Parathyroid adenoma (tissue), 2 donors: ENCODE results near the gene TENM3.

Source experiments
- H2AFZ ChIP-seq: fragments of 300-600 bp; sonication (generic); one replicate; pipeline ENCODE4 v1.7.0; 2017; ENCODE audit warnings: antibody characterized with exemption, mild to moderate bottlenecking
- H3K27ac ChIP-seq: fragments of 300-600 bp; sonication (generic); one replicate; pipeline ENCODE4 v1.7.0; 2017
- H3K27me3 ChIP-seq: fragments of 300-600 bp; sonication (generic); one replicate; pipeline ENCODE4 v1.7.0; 2017; ENCODE audit warnings: low read length; ENCODE audit not compliant: control insufficient read depth, insufficient read depth
- H3K36me3 ChIP-seq: fragments of 300-600 bp; sonication (generic); one replicate; pipeline ENCODE4 v1.7.0; 2017; ENCODE audit warnings: low read length; ENCODE audit not compliant: control insufficient read depth, insufficient read depth
- H3K4me1 ChIP-seq: fragments of 300-600 bp; sonication (generic); one replicate; pipeline ENCODE4 v1.7.0; 2017; ENCODE audit warnings: control low read depth
- H3K4me2 ChIP-seq: fragments of 300-600 bp; sonication (generic); one replicate; pipeline ENCODE4 v1.7.0; 2017; ENCODE audit warnings: low read length
- H3K4me3 ChIP-seq: fragments of 300-600 bp; sonication (generic); one replicate; pipeline ENCODE4 v1.7.0; 2017; ENCODE audit warnings: low read depth, low read length
- H3K79me2 ChIP-seq: fragments of 300-600 bp; sonication (generic); one replicate; pipeline ENCODE4 v1.7.0; 2017; ENCODE audit warnings: control low read depth
- H3K9ac ChIP-seq: fragments of 300-600 bp; sonication (generic); one replicate; pipeline ENCODE4 v1.7.0; 2017; ENCODE audit warnings: mild to moderate bottlenecking
- H3K9me3 ChIP-seq: fragments of 300-600 bp; sonication (generic); one replicate; pipeline ENCODE4 v1.7.0; 2017; ENCODE audit warnings: low read length; ENCODE audit not compliant: control insufficient read depth
- CTCF ChIP-seq: fragments of 300-600 bp; sonication (generic); IDR thresholded peaks from one replicate; pipeline ENCODE4 v1.7.0; 2017; ENCODE audit warnings: antibody characterized with exemption, mild to moderate bottlenecking
- donor health status: primary hyperparathyroidism.

TENM3 gene

GRCh38 chr4:182507805-182508204 is 264.6 kb downstream of the TENM3 start:
- H3K36me3 ChIP-seq, result no peaks in the 10 kb centered on the region
- H3K79me2 ChIP-seq, result no peaks in the 10 kb centered on the region
- H3K9ac ChIP-seq, result no peak overlapping the region
- H3K27me3 ChIP-seq, result no peaks in the 10 kb centered on the region
- H3K4me1 ChIP-seq, result no peaks in the 10 kb centered on the region
- H3K4me2 ChIP-seq, result no peak overlapping the region
- no peak overlapping the region for H3K27ac ChIP-seq
- TF ChIP-seq CTCF, result no peak
- no peak overlapping the region for H3K4me3 ChIP-seq
- H2AFZ ChIP-seq, result no peak overlapping the region
- no peaks in the 10 kb centered on the region for H3K9me3 ChIP-seq

GRCh38 chr4:182510836-182511235 is 267.6 kb downstream of the TENM3 start:
- Histone ChIP-seq H3K27me3 (no peaks in the 10 kb centered on the region), H3K79me2 (no peaks in the 10 kb centered on the region), H3K36me3 (no peaks in the 10 kb centered on the region), H3K4me3 (no peak overlapping the region), H3K9me3 (no peaks in the 10 kb centered on the region), H3K9ac (no peak overlapping the region), H3K4me1 (no peaks in the 10 kb centered on the region), H2AFZ (no peak overlapping the region), H3K27ac (no peak overlapping the region), H3K4me2 (no peak overlapping the region)
- no peak for TF ChIP-seq CTCF

GRCh38 chr4:182513587-182514291 is 270.5 kb downstream of the TENM3 start:
- no peaks in the 10 kb centered on the region for H3K4me1 ChIP-seq
- H3K4me2 ChIP-seq, result no peak overlapping the region
- no peak overlapping the region for H3K27ac ChIP-seq
- no peak overlapping the region for H3K9ac ChIP-seq
- no peak for TF ChIP-seq CTCF
- H3K27me3 ChIP-seq, result no peaks in the 10 kb centered on the region
- H3K9me3 ChIP-seq, result no peaks in the 10 kb centered on the region
- no peaks in the 10 kb centered on the region for H3K79me2 ChIP-seq
- H2AFZ ChIP-seq, result no peak overlapping the region
- H3K4me3 ChIP-seq, result no peak overlapping the region
- H3K36me3 ChIP-seq, result no peaks in the 10 kb centered on the region

GRCh38 chr4:182518421-182518820 is 275.2 kb downstream of the TENM3 start:
- Histone ChIP-seq H3K79me2 (no peaks in the 10 kb centered on the region), H3K4me2 (no peak overlapping the region), H3K4me1 (no peaks in the 10 kb centered on the region), H3K9me3 (no peaks in the 10 kb centered on the region), H3K36me3 (no peaks in the 10 kb centered on the region), H3K27ac (no peak overlapping the region), H3K9ac (no peak overlapping the region), H3K4me3 (no peak overlapping the region), H2AFZ (no peak overlapping the region), H3K27me3 (no peaks in the 10 kb centered on the region)
- no peak for TF ChIP-seq CTCF

DNA sequence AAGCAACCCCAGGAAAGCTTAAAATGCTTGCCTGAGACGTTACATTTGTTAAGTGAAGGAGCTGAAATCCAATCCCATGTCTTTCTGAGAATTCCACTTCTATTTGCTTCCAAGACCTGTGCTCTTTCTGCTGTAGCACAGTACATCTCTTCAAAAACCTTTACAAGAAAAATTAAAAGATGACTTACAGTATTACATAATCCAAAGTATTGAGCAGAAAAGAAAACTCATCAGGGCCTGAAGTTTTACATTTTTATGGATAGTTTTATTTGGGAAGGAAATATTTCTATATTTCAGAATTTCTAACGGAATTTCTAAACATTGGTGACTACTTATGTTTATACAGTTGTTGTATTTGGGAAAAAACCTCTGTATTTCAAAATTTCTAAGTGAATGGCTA is 276.3 kb downstream of the TENM3 start:
- no peak for TF ChIP-seq CTCF
- Histone ChIP-seq H2AFZ (no peak overlapping the region), H3K79me2 (no peaks in the 10 kb centered on the region), H3K4me1 (no peaks in the 10 kb centered on the region), H3K36me3 (no peaks in the 10 kb centered on the region), H3K4me3 (no peak overlapping the region), H3K4me2 (no peak overlapping the region), H3K27me3 (no peaks in the 10 kb centered on the region), H3K9me3 (no peaks in the 10 kb centered on the region), H3K27ac (no peak overlapping the region), H3K9ac (no peak overlapping the region)
